HepG2 (cell line): ENCODE results near the gene IVD.

ENCODE experiments used
- PBX3 ChIP-seq: sonication (generic); formaldehyde crosslinking; IDR thresholded peaks from 2 replicates; pipeline ENCODE4 v1.8.1; 2023; ENCODE audit warnings: missing genetic modification reagents, inconsistent platforms, borderline replicate concordance
- RAD21 ChIP-seq: fragments of 450-650 bp; formaldehyde crosslinking; IDR thresholded peaks from 2 replicates; pipeline ENCODE4 v1.5.0; 2020; ENCODE audit warnings: mild to moderate bottlenecking
- SOX13 ChIP-seq, 3 experiments: fragments of 450-650 bp in 1 of 3; sonication (generic) in 1 of 3; formaldehyde crosslinking in 1 of 3; IDR thresholded peaks in 2 of 3; conservative IDR thresholded peaks in 1 of 3; 2 replicates each; pipeline versions ENCODE4 v1.5.0 to v1.6.1; 2016 to 2020; ENCODE audit warnings: antibody characterized with exemption in 1 of 3, mild to moderate bottlenecking in 1 of 3, missing compliant biosample characterization in 1 of 3, missing genetic modification reagents in 1 of 3, moderate library complexity in 1 of 3
- SRF ChIP-seq: IDR thresholded peaks from 2 replicates; pipeline ENCODE4 v1.6.1; 2011; ENCODE audit warnings: mild to moderate bottlenecking, low read depth, low read length, moderate library complexity
- ZBTB21 ChIP-seq: sonication (generic); formaldehyde crosslinking; IDR thresholded peaks from 2 replicates; pipeline ENCODE4 v1.4.0; 2020; ENCODE audit warnings: missing genetic modification reagents
- ZNF138 ChIP-seq: sonication (generic); formaldehyde crosslinking; IDR thresholded peaks from 2 replicates; pipeline ENCODE4 v1.5.0; 2020; ENCODE audit warnings: mild to moderate bottlenecking, low read depth, missing genetic modification reagents
- ZNF589 ChIP-seq: sonication (generic); formaldehyde crosslinking; conservative IDR thresholded peaks from 2 replicates; pipeline ENCODE4 v1.8.0; 2022; ENCODE audit warnings: mild to moderate bottlenecking, moderate library complexity, missing genetic modification reagents
- ZNF652 ChIP-seq: IDR thresholded peaks from 2 replicates; pipeline ENCODE4 v1.6.1; 2016; ENCODE audit warnings: low read depth, borderline replicate concordance
- TF ChIP-seq, protein P1 (sequence below): sonication (generic); formaldehyde crosslinking; IDR thresholded peaks from 2 replicates; pipeline ENCODE4 v1.8.1; 2023; ENCODE audit warnings: mild to moderate bottlenecking, missing genetic modification reagents

GRCh38 chr15:40379853-40380252 lies 25.7 kb upstream of the IVD start:
- TF ChIP-seq ZNF652 (CRISPR knock-in tag) (no peak), SRF (no peak), ZNF589 (no peak), SOX13 (IDR thresholded peaks at IDR 0.05) (no peak), SOX13 (CRISPR knock-in tag; conservative IDR thresholded peaks at IDR 0.05 in 1 of 2, IDR thresholded peaks at IDR 0.05 in 1 of 2) (no peak), ZNF138 (CRISPR knock-in tag) (no peak), PBX3 (CRISPR knock-in tag) (no peak), ZBTB21 (CRISPR knock-in tag) (no peak), RAD21 (CRISPR knock-in tag) (no peak)
- TF ChIP-seq, protein P1, sequence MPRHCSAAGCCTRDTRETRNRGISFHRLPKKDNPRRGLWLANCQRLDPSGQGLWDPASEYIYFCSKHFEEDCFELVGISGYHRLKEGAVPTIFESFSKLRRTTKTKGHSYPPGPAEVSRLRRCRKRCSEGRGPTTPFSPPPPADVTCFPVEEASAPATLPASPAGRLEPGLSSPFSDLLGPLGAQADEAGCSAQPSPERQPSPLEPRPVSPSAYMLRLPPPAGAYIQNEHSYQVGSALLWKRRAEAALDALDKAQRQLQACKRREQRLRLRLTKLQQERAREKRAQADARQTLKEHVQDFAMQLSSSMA (CRISPR knock-in tag): no peak
